HG03175 (cell line): ENCODE results near the gene CD320.
"Not testable (repeated sequence)": the region's sequence is repeated elsewhere in the genome, so short reads cannot be mapped to it uniquely, and the experiment has no call there.

ENCODE experiments used
- ATAC-seq: cut with Tn5 transposase; IDR thresholded peaks from one replicate; pipeline ENCODE4 v1.9.1; 2021; ENCODE audit warnings: mild to moderate bottlenecking, moderate library complexity; ENCODE audit not compliant: unreplicated experiment

Gene CD320

DNA sequence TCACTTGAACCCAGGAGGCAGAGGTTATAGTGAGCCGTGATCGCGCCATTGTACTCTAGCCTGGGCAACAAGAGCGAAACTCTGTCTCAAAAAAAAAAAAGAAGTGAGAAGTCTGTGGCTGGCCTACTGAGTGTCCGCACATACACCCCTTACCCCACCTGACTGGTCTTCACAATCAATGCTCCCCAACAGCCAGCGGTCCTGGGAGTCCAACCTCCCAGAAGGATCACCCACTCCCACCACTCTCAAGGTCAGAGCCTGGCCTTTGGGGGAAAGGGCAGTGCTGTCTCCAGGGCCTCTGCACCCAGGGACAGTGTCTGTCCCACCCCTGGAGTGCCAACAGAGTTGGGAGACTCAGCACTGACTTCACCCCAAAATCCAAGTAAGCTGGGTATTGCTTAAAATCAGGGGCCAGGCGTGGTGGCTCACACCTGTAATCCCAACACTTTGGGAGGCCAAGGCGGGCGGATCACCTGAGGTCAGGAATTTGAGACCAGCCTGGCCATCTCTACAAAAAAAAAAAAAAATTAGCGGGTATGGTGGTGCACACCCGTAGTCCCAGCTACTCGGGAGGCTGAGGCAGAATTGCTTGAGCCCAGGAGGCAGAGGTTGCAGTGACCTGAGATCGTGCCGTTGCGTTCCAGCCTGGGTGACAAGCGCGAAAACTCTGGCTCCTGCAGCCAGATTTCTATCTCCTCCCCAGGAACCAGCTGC lies 2.3 kb upstream of the CD320 start:
- ATAC-seq, result no peak

DNA sequence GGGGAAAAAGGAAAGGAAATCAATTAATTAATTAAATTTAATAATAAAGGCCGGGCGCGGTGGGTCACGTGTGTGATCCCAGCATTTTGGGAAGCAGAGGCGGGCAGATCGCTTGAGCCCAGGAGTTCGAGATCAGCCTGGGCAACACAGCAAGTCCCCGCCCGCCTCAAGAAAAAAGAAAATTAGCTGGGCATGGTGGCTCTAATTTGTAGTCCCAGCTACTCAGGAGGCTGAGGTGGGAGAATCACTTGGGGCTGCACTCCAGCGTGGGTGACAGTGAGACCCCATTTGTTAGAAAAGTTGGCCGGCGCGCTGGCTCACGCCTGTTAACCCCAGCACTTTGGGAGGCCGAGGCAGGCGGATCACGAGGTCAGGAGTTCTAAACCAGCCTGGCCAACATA lies 733 bp upstream of the CD320 start:
- ATAC-seq, result no peak

DNA sequence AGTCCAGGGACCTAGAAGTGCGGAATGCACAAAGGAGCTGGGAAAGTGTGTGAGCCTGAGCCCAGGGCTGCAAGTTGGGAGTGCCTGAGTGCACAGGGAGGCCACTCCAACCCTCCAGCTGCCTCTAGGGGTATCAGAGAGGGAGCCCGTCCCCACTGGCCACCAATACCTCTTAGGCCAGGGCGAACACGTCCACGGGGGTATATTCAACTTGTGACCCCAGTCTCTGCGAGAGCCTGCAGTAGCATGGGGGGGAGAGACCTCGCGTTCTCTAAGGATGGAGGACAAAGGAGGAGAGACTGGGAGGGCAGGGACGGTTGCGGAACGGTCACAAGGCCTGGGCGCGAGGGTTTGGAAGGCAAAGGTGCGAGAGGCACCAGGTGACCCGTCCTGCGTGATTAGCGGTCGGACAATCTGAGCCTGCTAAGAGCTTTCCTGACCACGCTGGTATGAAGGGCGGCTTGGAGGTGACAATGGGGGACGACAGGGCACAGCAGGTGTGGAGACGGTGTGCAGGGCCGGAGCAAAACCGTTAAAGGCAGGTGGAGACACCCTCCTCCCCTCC lies 676 bp downstream of the CD320 start:
- ATAC-seq, result no peak

DNA sequence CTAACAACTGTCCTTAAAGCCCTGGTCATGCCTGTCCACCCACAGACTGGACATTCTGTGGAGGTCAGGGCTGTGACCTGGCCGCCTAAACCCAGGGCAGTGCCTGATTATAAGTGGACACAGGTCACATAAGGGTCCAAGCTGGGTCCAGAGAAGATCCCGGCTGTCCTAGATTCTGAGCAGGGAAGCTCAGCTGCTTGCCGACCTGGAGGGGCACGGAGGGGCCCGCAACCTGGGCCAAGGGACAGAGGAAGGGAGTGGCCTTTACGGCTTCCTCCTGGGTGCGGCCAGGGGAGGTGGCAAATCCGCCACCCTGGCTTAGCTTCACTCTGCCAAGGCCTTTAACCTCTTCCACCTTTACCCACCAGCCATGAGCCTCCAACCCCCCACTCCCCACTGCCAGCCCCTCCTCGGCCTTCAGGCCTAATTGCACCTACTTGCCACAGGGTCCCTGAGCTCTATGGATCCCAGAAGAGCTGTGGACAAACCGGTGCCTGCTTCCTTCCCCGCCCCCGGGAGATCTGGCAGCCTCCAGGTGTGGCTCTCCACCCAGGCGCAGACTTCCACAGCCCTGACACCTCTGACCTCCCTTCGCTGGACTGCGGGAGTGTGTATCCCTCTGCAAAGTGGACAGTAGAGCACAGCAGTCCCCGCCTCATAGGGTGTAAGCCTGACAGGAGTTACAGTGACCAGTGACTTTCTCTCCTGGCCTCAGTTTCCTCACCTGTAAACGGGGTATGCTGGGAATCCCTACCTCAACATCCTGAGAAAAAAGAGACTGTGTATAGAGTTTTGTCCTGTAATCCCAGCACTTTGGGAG lies 1.7 kb downstream of the CD320 start:
- no peak for ATAC-seq

DNA sequence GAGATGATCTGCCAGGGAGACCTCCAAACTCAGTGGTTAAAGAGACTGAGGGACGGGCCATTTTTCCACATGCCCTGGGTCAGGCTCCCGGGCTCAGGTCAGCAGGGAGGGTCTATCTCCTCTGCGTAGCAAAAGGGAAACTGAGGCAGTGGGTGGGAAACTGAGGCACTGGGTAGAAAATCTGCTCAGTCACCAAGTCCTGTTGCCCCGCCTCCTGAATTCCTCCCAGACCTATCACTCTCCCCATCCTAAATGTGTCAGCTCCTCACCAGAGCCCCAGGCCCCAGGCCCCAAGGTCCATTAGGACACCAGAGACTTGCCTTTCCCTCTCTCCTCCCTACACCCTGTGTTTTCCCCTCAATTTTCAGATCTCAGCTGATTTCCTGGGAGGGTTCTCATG lies 2.4 kb downstream of the CD320 start:
- no peak for ATAC-seq

DNA sequence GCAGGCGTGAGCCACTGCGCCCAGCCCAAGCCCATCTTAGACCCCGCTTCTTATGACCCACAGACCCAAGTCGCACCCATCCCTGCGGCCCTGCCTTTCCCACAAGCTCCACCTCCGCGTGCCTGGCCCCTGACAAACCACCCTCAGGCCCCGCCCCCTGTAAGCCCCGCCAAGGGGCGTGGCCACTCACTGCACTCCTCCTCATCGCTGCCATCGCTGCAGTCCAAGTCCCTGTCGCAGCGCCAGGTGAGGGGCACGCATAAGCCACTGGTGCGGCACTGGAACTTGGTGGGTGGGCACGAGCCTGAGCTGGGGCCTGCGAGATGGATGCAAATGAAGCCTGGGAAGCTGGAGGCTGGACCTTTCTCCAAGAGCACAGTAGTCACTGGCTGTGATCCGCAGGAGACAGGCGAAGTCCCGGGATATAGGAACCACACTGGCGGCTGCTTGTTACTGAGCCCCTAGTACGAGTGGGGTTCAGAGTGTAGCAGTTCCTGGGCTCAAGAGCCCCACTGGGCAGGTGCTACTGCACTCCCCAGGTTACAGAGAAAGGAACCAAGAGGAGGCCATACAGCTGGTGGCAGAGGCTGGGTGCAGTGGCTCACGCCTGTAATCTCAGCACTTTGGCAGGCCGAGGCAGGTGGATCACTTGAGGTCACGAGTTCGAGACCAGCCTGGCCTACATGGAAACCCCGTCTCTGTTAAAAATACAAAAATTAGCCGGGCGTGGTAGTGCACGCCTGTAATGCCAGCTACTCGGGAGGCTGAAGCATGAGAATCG lies 3.1 kb downstream of the CD320 start:
- no peak for ATAC-seq

DNA sequence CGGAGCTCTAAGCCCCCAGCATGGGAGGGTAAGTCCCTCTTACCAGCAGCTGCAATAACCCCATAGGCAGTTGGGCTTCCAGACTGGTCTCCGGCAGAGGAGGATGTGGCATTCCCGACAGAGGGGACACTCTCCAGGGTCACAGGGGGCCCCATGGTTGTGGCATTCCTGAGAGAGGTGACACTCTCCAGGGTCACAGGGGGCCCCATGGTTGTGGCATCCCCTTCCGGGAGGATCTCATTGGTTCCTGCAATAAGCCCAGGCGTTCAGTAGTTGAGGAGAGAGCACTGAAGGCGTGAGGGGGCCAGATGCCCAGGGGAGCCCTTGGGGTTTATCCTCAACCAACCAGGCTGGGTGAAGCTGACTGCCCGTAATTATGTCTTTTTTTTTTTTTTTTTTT lies 5.4 kb downstream of the CD320 start:
- ATAC-seq, result no peak

DNA sequence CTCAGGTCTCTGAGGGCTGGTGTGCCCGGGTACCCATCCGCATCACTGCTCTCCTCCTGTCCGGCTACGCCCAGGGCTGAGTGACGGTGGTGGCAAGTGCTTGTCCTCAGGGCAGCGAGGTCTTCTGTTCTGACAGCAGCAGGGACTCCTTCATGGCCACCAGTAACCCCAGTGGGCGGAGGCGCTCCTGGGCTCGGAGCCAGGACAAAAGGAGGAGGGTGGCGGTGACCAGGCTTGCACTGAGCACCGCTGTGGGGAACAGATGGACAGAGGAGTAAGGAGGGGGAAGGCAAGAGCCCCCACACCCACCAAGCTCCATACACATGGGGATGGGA lies 5.8 kb downstream of the CD320 start:
- no peak for ATAC-seq

DNA sequence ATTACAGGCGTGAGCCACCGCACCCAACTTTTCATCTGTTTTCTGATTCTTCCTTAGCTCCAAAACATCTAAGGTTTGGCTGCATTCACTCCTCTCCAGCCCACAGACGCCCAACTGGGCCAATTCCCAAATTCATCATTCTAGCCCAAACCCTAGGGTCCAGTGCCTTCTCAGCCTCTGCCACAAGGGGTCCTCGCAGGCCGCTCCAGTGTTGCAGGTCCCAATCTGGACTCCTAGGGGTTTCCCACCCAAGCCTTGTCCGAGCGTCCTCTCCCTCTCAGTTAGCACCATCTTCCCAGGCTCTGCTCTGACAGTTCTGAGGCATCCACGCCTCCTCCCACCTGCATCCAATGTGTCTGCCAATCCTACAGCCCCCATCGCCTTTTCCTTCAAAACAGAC lies 16.8 kb downstream of the CD320 start:
- ATAC-seq, result not testable (repeated sequence)

DNA sequence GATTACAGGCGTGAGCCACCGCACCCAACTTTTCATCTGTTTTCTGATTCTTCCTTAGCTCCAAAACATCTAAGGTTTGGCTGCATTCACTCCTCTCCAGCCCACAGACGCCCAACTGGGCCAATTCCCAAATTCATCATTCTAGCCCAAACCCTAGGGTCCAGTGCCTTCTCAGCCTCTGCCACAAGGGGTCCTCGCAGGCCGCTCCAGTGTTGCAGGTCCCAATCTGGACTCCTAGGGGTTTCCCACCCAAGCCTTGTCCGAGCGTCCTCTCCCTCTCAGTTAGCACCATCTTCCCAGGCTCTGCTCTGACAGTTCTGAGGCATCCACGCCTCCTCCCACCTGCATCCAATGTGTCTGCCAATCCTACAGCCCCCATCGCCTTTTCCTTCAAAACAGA lies 31.6 kb downstream of the CD320 start:
- ATAC-seq, result not testable (repeated sequence)

DNA sequence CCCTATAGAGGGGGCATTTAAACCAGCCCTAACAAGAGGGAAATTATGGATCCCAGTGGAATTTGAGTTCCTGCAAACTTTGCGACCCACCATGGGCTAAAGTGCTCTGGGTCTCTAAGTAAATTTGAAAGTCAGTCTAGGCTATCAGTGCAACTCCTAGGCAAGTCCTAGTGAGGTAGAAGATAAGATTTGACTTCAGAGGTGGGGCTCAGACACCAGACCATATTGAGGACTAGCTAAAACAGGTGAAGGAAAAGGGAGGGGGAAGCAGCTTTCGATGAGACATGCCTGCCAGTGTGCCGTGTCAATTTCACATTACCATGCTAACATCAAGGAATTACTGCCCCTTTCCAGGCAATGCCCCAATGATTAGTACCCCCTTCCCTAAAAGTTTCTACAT lies 38.4 kb downstream of the CD320 start:
- ATAC-seq, result no peak

DNA sequence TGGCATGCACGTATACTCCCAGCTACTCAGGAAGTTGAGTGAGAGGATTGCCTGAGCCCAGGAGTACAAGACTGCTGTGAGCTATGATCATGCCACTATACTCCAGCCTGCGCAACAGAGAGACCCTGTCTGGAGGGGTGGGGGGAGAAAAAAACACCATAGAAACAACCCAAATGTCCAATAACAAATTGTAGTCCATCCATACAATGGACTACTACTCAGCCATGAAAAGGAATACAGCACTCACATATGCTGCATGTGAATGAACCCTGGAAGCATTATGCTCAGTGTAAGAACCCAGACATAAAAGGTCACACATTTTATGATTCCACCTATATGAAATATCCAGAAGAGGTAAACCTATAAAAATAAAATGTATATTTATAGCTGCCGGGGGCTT lies 42.3 kb downstream of the CD320 start:
- ATAC-seq, result no peak

DNA sequence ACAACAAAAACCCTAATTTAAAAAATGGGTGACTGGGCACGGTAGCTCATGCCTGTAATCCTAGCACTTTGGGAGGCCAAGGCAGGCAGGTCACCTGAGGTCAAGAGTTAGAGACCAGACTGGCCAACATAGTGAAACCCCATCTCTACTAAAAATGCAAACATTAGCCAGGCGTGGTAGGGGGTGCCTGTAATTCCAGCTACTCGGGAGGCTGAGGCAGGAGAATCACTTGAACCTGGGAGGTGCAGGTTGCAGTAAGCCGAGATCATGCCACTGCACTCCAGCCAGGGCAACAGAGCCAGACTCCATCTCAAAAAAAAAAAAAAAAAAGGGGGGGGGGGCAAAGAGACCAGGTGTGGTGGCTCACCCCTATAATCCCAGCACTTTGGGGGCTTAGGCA lies 43.9 kb downstream of the CD320 start:
- not testable (repeated sequence) for ATAC-seq

DNA sequence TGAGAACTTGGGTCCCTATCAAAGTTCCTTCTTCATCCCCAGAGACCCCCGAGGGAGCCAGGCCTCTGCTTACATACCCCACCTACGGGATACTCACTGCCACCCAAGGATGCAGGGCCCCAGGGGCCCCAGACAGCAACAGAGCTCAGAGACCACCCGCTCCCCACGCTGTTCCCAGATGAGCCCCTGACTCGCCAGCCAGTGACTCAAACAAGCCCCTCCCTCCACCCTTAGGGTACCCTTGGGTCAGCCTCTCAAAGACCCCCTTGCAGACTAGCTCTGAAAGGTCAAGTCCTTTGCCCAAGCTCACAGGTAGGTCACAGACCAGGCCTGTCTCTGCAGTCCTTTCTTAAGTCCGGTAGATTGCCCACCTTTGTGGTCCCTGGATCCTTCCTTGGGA lies 45.7 kb downstream of the CD320 start:
- ATAC-seq, result no peak

DNA sequence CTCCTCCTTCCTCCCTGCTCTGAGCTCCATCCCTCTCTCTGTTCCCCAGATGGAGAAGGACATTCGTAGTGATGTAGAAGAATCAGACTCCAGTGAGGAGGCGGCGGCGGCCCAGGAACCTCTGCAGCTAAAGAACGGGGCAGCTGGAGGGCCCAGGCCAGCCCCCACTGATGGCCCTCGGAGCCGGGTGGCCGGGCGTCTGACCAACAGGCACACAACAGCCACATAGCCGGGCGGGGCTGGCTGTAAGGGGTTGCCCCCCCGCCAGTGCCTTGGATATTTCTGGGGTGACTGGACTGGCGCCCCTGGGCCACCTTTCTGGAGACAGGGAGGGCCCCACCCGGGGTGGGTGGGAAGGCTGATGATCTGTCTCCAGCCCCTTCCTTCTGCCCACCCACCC lies 46.3 kb downstream of the CD320 start:
- ATAC-seq, result no peak

DNA sequence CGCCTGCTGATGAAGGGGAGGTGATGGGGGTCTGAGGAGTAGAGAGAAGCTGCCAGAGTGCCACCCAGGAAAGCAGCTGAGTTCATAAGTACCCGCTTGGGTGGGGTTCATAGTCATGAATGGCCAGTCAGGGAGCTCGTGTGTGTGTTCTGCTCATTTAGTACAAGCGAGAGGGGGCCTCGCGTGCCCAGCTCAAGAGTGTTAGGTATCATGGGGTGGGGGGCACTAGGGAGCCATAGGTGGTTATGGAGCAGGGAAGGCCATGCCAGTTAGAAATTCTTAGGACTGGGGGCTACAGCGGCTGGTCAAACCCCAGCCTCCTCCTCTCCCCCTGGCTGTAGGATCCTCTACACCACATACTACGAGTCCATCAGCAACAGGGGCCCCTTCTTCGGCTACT lies 46.8 kb downstream of the CD320 start:
- no peak for ATAC-seq

DNA sequence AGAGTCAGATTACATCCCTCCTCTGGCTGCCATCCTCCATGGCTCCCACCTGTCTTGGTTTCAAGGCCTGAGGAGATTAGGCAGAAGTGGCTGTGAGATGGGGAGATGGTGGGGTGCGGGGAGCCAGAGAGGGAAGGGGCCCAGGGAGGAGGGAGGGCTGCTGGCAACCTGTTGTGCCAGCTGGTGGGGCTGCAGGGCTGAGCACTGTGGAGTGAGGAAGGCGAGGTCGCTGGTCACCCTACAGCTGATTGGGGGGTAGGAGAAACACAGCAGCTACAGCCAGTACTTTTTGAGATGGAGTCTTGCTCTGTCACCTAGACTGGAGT lies 48.3 kb downstream of the CD320 start:
- no peak for ATAC-seq

DNA sequence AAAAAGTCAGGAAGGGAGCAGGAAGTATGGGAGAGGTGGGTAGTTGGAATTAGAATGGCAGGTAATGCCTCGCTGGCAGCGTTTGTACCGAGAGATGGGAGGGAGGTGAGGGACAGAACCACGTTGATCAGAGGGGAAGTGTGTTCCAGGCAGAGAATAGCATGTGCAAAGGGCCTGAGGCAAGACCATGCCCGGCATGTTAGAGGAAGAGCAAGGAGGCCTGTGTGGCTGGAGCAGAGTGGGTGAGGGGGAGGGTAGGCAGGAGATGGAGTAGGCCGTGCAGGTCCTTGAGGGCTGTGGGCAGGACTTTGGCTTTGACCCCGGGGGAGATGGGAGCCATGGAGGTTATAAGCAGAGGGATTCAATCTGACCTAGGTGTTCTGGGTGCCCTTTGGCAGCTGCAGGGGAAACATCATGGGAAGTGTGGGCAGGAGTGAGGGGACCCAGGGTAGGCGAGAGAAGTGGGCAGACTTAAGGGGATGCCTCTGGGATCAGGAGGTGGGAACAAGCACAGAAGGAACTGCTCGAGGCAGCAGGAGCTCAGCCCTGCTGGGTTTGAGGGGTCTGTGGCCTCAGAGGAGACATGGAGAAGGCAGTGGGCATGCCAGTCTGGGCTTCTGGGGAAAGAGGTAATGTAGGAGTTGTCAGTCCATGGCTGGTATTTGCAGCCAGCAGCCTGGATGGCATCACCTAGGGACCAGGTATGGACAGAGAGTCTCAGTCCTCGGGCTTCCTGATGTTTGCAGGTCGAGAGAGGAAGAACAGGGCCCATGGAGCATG lies 48.8 kb downstream of the CD320 start:
- no peak for ATAC-seq

DNA sequence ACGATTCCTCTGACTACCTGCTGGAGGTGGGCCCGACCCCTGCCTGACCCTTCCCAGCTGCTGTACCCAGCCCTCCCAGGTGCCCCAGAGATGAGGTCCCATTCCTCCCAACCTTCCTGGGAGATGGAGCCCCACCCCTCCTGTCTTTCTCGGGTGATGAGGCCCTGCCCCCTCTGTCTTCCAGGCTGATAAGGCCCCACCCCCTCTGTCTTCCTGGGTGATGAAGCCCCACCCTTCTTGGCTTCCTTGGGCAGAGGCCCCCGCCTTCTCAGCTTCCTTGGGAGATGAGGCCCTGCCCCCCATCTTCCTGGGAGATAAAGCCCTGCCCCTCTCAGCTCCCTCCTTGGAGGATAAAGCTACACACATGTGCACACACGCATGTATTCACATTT lies 51.1 kb downstream of the CD320 start:
- ATAC-seq, result no peak

DNA sequence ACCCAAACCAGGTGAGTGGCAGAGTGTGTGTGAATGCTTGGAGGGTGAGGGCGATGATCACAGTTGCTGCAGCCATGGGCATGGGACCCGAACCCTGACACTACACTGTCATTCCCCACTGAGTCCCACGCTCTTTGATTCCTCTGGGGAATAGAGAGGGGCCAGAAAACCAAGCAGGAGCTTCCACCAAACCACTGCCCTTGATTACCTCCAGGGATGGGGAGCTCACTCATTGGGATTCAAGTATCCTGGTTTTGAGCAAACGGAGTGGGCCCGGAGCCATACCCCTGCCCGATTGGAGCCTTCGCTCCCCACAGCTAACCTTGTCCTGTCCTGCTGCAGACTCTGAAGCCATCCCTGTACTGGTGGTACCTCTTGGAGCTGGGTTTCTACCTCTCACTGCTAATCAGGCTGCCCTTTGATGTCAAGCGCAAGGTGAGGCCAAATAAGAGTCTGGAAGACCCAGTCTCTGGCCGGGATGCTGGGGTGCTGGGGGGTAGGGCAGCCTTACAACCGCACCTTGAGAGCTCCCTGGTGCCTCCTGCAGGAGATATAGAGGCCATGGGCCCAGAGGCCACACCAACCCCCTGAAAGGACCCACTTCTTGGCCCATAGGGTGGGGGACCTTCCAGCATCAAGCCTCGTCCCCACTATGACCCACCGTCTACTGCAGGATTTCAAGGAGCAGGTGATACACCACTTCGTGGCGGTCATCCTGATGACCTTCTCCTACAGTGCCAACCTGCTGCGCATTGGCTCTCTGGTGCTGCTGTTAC lies 51.7 kb downstream of the CD320 start:
- ATAC-seq, result no peak
